A673 (cell line): ENCODE results near the gene FCN2.

Experiments
- EZH2 ChIP-seq: fragments of 200-600 bp; sonication (generic); IDR thresholded peaks from 2 replicates; pipeline ENCODE4 v1.6.1; 2017; ENCODE audit warnings: borderline replicate concordance, low read depth, mild to moderate bottlenecking, mixed read lengths, antibody characterized with exemption, low read length; ENCODE audit not compliant: poor library complexity, severe bottlenecking
- TF ChIP-seq, protein P1 (sequence below): fragments of 300-800, 200-600 bp; sonication (generic); conservative IDR thresholded peaks from 2 replicates; pipeline ENCODE4 v1.5.1; 2017; ENCODE audit warnings: low read depth, mild to moderate bottlenecking, antibody characterized with exemption, low read length, moderate library complexity, mixed read lengths

DNA sequence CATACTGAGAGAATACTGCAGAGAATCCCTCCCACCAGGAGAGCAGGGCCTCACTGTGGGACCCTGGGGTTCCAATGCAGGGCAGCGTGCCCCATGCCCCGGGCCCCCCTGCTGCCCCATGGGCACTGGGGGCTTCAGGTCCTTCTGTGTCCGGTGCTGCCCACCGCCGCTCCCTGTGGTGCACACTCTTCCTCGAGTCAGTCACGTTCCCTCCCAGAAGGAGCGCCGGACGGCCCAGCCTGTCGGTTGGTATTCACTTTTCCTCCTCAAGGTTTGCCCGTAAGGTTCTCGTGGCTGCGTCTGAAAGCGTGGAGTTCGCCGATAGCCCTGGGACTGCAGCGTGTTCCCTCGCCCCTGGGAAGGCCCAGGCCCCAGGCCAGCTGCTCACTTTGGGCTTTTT, 48.1 kb upstream of the FCN2 start:
- TF ChIP-seq, protein P1, sequence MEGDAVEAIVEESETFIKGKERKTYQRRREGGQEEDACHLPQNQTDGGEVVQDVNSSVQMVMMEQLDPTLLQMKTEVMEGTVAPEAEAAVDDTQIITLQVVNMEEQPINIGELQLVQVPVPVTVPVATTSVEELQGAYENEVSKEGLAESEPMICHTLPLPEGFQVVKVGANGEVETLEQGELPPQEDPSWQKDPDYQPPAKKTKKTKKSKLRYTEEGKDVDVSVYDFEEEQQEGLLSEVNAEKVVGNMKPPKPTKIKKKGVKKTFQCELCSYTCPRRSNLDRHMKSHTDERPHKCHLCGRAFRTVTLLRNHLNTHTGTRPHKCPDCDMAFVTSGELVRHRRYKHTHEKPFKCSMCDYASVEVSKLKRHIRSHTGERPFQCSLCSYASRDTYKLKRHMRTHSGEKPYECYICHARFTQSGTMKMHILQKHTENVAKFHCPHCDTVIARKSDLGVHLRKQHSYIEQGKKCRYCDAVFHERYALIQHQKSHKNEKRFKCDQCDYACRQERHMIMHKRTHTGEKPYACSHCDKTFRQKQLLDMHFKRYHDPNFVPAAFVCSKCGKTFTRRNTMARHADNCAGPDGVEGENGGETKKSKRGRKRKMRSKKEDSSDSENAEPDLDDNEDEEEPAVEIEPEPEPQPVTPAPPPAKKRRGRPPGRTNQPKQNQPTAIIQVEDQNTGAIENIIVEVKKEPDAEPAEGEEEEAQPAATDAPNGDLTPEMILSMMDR: no peak
- no peak for TF ChIP-seq EZH2
